KMS-11 (cell line): ENCODE data around the gene MTM1.

Source experiments
- H2AFZ ChIP-seq: fragments of 200-600 bp; sonication (generic); 2 replicates; pipeline ENCODE4 v1.6.1; 2016; ENCODE audit warnings: antibody characterized with exemption, mixed run types, low read depth
- H3K27ac ChIP-seq: fragments of 200-600 bp; sonication (generic); 2 replicates; pipeline ENCODE4 v1.6.1; 2016; ENCODE audit warnings: mild to moderate bottlenecking, mixed run types
- H3K27me3 ChIP-seq: fragments of 200-600 bp; sonication (generic); 2 replicates; pipeline ENCODE4 v1.6.1; 2017; ENCODE audit warnings: mild to moderate bottlenecking, low read depth, mixed run types, moderate library complexity; ENCODE audit not compliant: insufficient read depth
- H3K36me3 ChIP-seq: fragments of 200-600 bp; sonication (generic); 2 replicates; pipeline ENCODE4 v1.6.1; 2017; ENCODE audit warnings: mild to moderate bottlenecking, mixed run types; ENCODE audit not compliant: insufficient read depth
- H3K4me1 ChIP-seq: fragments of 200-600 bp; sonication (generic); 2 replicates; pipeline ENCODE4 v1.6.1; 2016; ENCODE audit warnings: mild to moderate bottlenecking, low read depth, mixed run types; ENCODE audit not compliant: poor library complexity, severe bottlenecking
- H3K4me2 ChIP-seq: fragments of 200-600 bp; sonication (generic); 2 replicates; pipeline ENCODE4 v1.7.0; 2016; ENCODE audit warnings: mild to moderate bottlenecking, mixed run types
- H3K4me3 ChIP-seq: fragments of 200-600 bp; sonication (generic); IDR thresholded peaks from 2 replicates; pipeline ENCODE4 v1.6.1; 2017; ENCODE audit warnings: low read depth, low read length, mixed read lengths; ENCODE audit not compliant: insufficient read depth
- H3K79me2 ChIP-seq: fragments of 200-600 bp; sonication (generic); 2 replicates; pipeline ENCODE4 v1.6.1; 2016; ENCODE audit warnings: low read depth, mixed run types; ENCODE audit not compliant: insufficient read depth
- H3K9ac ChIP-seq: fragments of 200-600 bp; sonication (generic); 2 replicates; pipeline ENCODE4 v1.6.1; 2016; ENCODE audit warnings: mild to moderate bottlenecking, mixed run types
- H4K20me1 ChIP-seq: fragments of 200-600 bp; sonication (generic); 2 replicates; pipeline ENCODE4 v1.6.1; 2016; ENCODE audit warnings: mild to moderate bottlenecking, mixed run types; ENCODE audit not compliant: insufficient read depth
- TF ChIP-seq, protein P1 (sequence below): fragments of 200-600 bp; sonication (generic); conservative IDR thresholded peaks from 2 replicates; pipeline ENCODE4 v1.6.1; 2017; ENCODE audit warnings: low read depth, mild to moderate bottlenecking, antibody characterized with exemption, low read length, moderate library complexity, mixed read lengths

MTM1 gene

DNA sequence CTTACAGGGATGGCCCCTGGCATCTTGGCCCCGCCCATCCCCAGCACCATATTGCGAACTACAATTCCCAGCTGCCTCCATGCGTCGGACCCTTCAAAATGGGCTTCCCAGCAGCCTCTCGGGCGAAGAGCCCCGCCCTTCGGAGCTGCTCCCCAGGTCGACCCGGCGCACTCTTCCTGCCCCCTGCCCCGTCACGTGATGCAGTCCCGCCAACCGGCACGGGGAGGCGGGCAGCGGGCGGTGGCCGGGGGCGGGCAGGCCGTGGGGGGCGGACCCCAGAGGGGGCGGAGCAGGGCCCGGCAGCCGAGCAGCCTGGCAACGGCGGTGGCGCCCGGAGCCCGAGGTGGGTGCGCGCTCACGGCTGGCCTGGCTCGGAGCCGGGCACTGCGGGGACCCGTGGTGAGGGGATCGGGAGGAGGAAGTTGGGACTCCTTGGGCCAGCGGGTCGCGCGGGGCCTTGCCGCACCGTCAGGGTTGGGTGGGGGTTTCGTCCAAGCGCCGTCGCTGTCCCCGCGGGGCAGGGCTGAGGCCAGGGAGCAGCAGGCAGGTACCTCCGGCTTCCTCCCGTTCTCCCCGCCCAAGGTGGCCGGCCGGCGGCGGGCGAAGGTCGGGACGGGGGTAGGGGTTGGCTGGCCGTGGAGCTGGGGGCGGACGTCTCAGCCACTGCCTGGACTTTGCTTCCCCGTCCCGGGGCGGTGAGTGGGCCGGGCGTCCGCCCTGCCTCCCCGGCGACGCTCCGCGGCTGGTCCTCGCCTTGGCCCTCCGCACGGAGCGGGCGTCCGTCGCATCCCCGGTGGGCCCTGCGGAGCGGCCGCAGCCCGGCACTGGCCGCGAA lies at the start of gene MTM1:
Gene MTM1, plus strand, starts transcription at position 302 of the 835 bp plus-strand sequence. CDS start 23,994 bp downstream, outside the sequence.
- Histone ChIP-seq H3K79me2 (peaks cover 32% of the 10 kb centered on the region; the same call in 1 of the 2 replicates), H3K36me3 (no peaks in the 10 kb centered on the region), H4K20me1 (no peaks in the 10 kb centered on the region), H3K9ac (peak within 1 kb of the TSS; percentile 15; the same call in 1 of the 2 replicates), H3K4me3 (no peak within 1 kb of the TSS), H2AFZ (peak within 1 kb of the TSS; percentile 86), H3K4me2 (peak within 1 kb of the TSS; percentile 88), H3K27ac (no peak within 1 kb of the TSS), H3K27me3 (no peaks in the 10 kb centered on the region), H3K4me1 (peaks cover 43% of the 10 kb centered on the region)
- TF ChIP-seq, protein P1, sequence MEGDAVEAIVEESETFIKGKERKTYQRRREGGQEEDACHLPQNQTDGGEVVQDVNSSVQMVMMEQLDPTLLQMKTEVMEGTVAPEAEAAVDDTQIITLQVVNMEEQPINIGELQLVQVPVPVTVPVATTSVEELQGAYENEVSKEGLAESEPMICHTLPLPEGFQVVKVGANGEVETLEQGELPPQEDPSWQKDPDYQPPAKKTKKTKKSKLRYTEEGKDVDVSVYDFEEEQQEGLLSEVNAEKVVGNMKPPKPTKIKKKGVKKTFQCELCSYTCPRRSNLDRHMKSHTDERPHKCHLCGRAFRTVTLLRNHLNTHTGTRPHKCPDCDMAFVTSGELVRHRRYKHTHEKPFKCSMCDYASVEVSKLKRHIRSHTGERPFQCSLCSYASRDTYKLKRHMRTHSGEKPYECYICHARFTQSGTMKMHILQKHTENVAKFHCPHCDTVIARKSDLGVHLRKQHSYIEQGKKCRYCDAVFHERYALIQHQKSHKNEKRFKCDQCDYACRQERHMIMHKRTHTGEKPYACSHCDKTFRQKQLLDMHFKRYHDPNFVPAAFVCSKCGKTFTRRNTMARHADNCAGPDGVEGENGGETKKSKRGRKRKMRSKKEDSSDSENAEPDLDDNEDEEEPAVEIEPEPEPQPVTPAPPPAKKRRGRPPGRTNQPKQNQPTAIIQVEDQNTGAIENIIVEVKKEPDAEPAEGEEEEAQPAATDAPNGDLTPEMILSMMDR, result no peak

DNA sequence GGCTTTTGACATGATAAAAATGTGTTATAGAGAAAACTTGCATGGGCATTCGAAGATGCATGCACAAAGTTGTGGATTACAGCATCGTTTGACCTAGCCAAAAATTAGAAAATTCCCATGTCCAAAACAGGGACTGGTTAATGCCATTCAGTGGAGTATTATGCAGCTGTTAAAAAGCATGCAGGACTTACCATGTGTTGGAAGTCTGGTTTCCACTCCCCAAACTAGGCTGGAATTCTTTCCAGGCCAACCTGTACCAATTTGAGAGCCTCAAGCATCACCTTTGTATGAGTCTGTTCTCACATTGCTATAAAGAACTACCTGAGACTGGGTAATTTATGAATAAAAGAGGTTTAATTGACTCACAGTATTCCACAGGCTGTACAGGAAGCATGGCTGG lies 45.9 kb upstream of the MTM1 start:
- no peak overlapping the region for H3K4me3 ChIP-seq
- H3K9ac ChIP-seq, result no peak overlapping the region
- H3K27ac ChIP-seq, result no peak overlapping the region
- no peaks in the 10 kb centered on the region for H3K27me3 ChIP-seq
- no peaks in the 10 kb centered on the region for H3K4me1 ChIP-seq
- H4K20me1 ChIP-seq, result no peaks in the 10 kb centered on the region
- no peak overlapping the region for H3K4me2 ChIP-seq
- H3K79me2 ChIP-seq, result no peaks in the 10 kb centered on the region
- TF ChIP-seq, protein P1, result no peak
- no peak overlapping the region for H2AFZ ChIP-seq
- no peaks in the 10 kb centered on the region for H3K36me3 ChIP-seq

DNA sequence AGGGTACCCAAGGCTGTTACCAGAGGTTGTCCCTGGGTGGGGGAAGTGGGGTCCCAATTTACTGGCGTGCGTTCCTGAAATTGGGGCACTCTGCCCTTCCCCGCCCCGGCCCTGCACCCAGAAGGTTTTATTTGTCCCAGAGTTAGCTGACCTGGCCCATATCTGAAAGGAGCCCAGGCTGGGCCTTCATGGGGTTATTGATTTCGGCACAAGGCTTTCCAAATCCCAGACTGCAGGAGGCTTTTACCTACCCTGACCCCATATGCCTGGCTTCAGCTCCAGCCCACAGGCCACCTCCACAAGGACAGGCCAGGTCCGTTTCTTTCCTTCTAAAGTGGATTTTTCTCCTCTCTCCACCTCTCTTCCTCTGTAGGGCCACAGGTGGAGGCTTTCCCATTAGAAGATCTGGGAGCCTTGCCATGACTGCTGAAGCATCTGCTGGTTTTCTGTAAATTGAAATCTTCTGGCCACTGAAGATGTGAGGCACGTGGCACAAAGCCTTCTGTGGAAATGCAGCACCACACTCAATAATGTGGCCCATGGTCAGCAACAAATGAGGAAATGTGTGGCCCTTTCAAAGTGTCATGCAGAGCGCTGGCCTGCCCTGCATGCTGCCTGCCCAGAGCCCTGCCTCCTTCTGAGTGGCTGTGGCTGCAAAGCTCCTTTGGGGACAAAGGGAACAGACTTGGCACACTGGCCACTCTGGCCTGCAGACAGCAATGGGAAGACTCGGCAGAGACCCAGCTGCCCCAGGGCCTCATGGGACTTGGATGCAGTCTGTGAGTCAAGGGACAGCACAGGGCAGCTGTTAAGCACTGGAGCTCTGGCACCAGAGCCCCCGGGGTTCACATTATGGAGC lies 43.1 kb upstream of the MTM1 start:
- no peak overlapping the region for H3K27ac ChIP-seq
- H3K79me2 ChIP-seq, result no peaks in the 10 kb centered on the region
- H3K4me2 ChIP-seq, result no peak overlapping the region
- TF ChIP-seq, protein P1, result no peak
- H3K9ac ChIP-seq, result no peak overlapping the region
- H3K36me3 ChIP-seq, result no peaks in the 10 kb centered on the region
- no peak overlapping the region for H2AFZ ChIP-seq
- H3K4me1 ChIP-seq, result no peaks in the 10 kb centered on the region
- H3K27me3 ChIP-seq, result no peaks in the 10 kb centered on the region
- no peaks in the 10 kb centered on the region for H4K20me1 ChIP-seq
- no peak overlapping the region for H3K4me3 ChIP-seq

DNA sequence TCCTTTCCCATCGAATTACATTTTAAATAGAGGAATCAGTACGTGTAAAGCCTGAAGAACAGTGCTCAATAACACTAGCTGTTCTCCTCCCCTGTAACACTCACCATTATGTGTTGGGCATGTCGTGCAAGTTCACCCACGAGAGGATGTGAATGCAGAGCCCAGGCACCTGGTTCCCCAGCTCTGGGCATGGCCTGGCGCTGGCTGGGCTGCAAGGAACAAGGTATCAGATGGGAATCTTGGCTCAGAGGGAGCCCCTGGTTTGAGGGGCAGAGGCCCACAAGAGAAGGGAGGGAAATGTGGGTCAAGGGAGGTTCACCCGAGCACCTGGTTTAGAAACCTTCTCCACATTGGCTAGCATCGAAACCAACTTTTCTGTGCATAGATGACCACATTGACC lies 41.7 kb upstream of the MTM1 start:
- Histone ChIP-seq H3K4me2 (no peak overlapping the region), H4K20me1 (no peaks in the 10 kb centered on the region)
- TF ChIP-seq, protein P1, result no peak

More for the DNA sequence above, 41.7 kb upstream of the MTM1 start:
- H3K27me3 ChIP-seq, result no peaks in the 10 kb centered on the region
- H2AFZ ChIP-seq, result no peak overlapping the region
- H3K4me3 ChIP-seq, result no peak overlapping the region
- H3K79me2 ChIP-seq, result no peaks in the 10 kb centered on the region
- no peaks in the 10 kb centered on the region for H3K4me1 ChIP-seq
- no peak overlapping the region for H3K27ac ChIP-seq
- H3K36me3 ChIP-seq, result no peaks in the 10 kb centered on the region
- no peak overlapping the region for H3K9ac ChIP-seq
